BLaER1 treated with 17β-estradiol and CSF1 and Interleukin-3, amounts not matched to agents 10 nM and 100 nM (cell line): ENCODE data around the gene TYMS.

Source experiments
- H3K27ac ChIP-seq, 11 experiments: shearing (Covaris generic); formaldehyde crosslinking; 2 replicates each; pipeline ENCODE4 v1.8.1; 2022
- H3K27me3 ChIP-seq, 11 experiments: shearing (Covaris generic); formaldehyde crosslinking; 2 replicates each; pipeline ENCODE4 v1.8.1; 2022
- H3K36me3 ChIP-seq, 11 experiments: shearing (Covaris generic); formaldehyde crosslinking; 2 replicates each; pipeline ENCODE4 v1.8.1; 2022
- H3K4me1 ChIP-seq, 10 experiments: shearing (Covaris generic); formaldehyde crosslinking; 2 replicates each; pipeline ENCODE4 v1.8.1; 2022
- H3K4me2 ChIP-seq, 11 experiments: shearing (Covaris generic); formaldehyde crosslinking; 2 replicates each; pipeline ENCODE4 v1.8.1; 2022
- H3K4me3 ChIP-seq, 10 experiments: shearing (Covaris generic); formaldehyde crosslinking; 2 replicates each; pipeline ENCODE4 v1.8.1; 2022
- H3K9ac ChIP-seq, 11 experiments: shearing (Covaris generic); formaldehyde crosslinking; 2 replicates each; pipeline ENCODE4 v1.8.1; 2022
- H3K9me3 ChIP-seq, 11 experiments: shearing (Covaris generic); formaldehyde crosslinking; replicated peaks in 1 of 11; 2 replicates each; pipeline ENCODE4 v1.8.1; 2022
- H4K20me1 ChIP-seq, 11 experiments: shearing (Covaris generic); formaldehyde crosslinking; 2 replicates each; pipeline ENCODE4 v1.8.1; 2022
- Cebpa-rat ChIP-seq, 11 experiments: shearing (Covaris generic); IDR thresholded peaks; 2 replicates each; pipeline ENCODE4 v1.8.1; 2022

TYMS gene

GRCh38 chr18:713135-713490 lies 55.7 kb downstream of the TYMS start:
- H4K20me1 ChIP-seq = no peaks in the 10 kb centered on the region; a peak in 1 of 22 replicates
- peaks cover 14 to 30% (median 24%) of the 10 kb centered on the region in 11 experiments; a peak in 21 of 22 replicates for H3K27me3 ChIP-seq
- peaks cover 10 to 20% (median 16%) of the 10 kb centered on the region in 10 experiments; a peak in 17 of 20 replicates for H3K4me1 ChIP-seq
- TF ChIP-seq Cebpa-rat (IDR thresholded peaks at IDR 0.05) = no peak
- peaks cover 4 to 15% (median 11%) of the 10 kb centered on the region in 11 experiments; a peak in 20 of 22 replicates for H3K9me3 ChIP-seq
- peak overlapping the region in 7 of 10 experiments; percentile 61 to 75 (median 64); a peak in 4 of 20 replicates for H3K4me3 ChIP-seq
- H3K36me3 ChIP-seq = peaks cover 0 to 10% (median 0%) of the 10 kb centered on the region in 11 experiments; a peak in 5 of 22 replicates
- no peak overlapping the region; a peak in 1 of 22 replicates for H3K4me2 ChIP-seq
- no peak overlapping the region for H3K27ac ChIP-seq
- no peak overlapping the region for H3K9ac ChIP-seq

- H4K20me1 ChIP-seq = no peaks in the 10 kb centered on the region
- no peak overlapping the region for H3K27ac ChIP-seq
- H3K4me2 ChIP-seq = no peak overlapping the region
- H3K4me1 ChIP-seq = peaks cover 8 to 13% (median 9%) of the 10 kb centered on the region in 10 experiments; a peak in 17 of 20 replicates
- H3K27me3 ChIP-seq = peaks cover 14 to 28% (median 24%) of the 10 kb centered on the region in 11 experiments; a peak in 21 of 22 replicates
- no peak overlapping the region for H3K4me3 ChIP-seq
- TF ChIP-seq Cebpa-rat (IDR thresholded peaks at IDR 0.05) = no peak
- H3K9ac ChIP-seq = no peak overlapping the region
- H3K9me3 ChIP-seq = peaks cover 4 to 15% (median 11%) of the 10 kb centered on the region in 11 experiments; a peak in 20 of 22 replicates
- peaks cover 0 to 30% (median 11%) of the 10 kb centered on the region in 11 experiments; a peak in 12 of 22 replicates for H3K36me3 ChIP-seq
Measured at GRCh38 chr18:715626-716025, 58.2 kb downstream of the TYMS start.

- Histone ChIP-seq H3K27ac (no peak overlapping the region), H3K9me3 (peaks cover 4 to 15% (median 11%) of the 10 kb centered on the region in 11 experiments; a peak in 20 of 22 replicates), H3K4me1 (peaks cover 0 to 2% (median 0%) of the 10 kb centered on the region in 10 experiments; a peak in 2 of 20 replicates), H3K9ac (no peak overlapping the region), H4K20me1 (no peaks in the 10 kb centered on the region), H3K4me2 (no peak overlapping the region), H3K36me3 (peaks cover 0 to 31% (median 11%) of the 10 kb centered on the region in 11 experiments; a peak in 12 of 22 replicates), H3K4me3 (no peak overlapping the region), H3K27me3 (peaks cover 6 to 14% (median 12%) of the 10 kb centered on the region in 11 experiments; a peak in 21 of 22 replicates)
- TF ChIP-seq Cebpa-rat (IDR thresholded peaks at IDR 0.05) = no peak
Measured at GRCh38 chr18:717003-717402, 59.5 kb downstream of the TYMS start.
